Measurements from ENCODE around the gene SLC22A23.

- TF ChIP-seq EZH2 (IDR thresholded peaks at IDR 0.05; ENCODE audit: borderline replicate concordance, low read depth, low read length, severe bottlenecking) = no peak
- TF ChIP-seq, protein P1, sequence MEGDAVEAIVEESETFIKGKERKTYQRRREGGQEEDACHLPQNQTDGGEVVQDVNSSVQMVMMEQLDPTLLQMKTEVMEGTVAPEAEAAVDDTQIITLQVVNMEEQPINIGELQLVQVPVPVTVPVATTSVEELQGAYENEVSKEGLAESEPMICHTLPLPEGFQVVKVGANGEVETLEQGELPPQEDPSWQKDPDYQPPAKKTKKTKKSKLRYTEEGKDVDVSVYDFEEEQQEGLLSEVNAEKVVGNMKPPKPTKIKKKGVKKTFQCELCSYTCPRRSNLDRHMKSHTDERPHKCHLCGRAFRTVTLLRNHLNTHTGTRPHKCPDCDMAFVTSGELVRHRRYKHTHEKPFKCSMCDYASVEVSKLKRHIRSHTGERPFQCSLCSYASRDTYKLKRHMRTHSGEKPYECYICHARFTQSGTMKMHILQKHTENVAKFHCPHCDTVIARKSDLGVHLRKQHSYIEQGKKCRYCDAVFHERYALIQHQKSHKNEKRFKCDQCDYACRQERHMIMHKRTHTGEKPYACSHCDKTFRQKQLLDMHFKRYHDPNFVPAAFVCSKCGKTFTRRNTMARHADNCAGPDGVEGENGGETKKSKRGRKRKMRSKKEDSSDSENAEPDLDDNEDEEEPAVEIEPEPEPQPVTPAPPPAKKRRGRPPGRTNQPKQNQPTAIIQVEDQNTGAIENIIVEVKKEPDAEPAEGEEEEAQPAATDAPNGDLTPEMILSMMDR (IDR thresholded peaks at IDR 0.05; ENCODE audit: borderline replicate concordance, extremely low read depth, low read length, poor library complexity, severe bottlenecking) = no peak
These were observed 164.2 kb downstream of the SLC22A23 start for GRCh38 chr6:3292431-3293197.

Measured in DND-41 (cell line).